Parathyroid adenoma (tissue), 2 donors: ENCODE data around the gene MAP3K7CL.

Source experiments
- H2AFZ ChIP-seq: fragments of 300-600 bp; sonication (generic); one replicate; pipeline ENCODE4 v1.7.0; 2017; ENCODE audit warnings: antibody characterized with exemption, mild to moderate bottlenecking
- H3K27ac ChIP-seq: fragments of 300-600 bp; sonication (generic); one replicate; pipeline ENCODE4 v1.7.0; 2017
- H3K27me3 ChIP-seq: fragments of 300-600 bp; sonication (generic); one replicate; pipeline ENCODE4 v1.7.0; 2017; ENCODE audit warnings: low read length; ENCODE audit not compliant: control insufficient read depth, insufficient read depth
- H3K36me3 ChIP-seq: fragments of 300-600 bp; sonication (generic); one replicate; pipeline ENCODE4 v1.7.0; 2017; ENCODE audit warnings: low read length; ENCODE audit not compliant: control insufficient read depth, insufficient read depth
- H3K4me1 ChIP-seq: fragments of 300-600 bp; sonication (generic); one replicate; pipeline ENCODE4 v1.7.0; 2017; ENCODE audit warnings: control low read depth
- H3K4me2 ChIP-seq: fragments of 300-600 bp; sonication (generic); one replicate; pipeline ENCODE4 v1.7.0; 2017; ENCODE audit warnings: low read length
- H3K4me3 ChIP-seq: fragments of 300-600 bp; sonication (generic); one replicate; pipeline ENCODE4 v1.7.0; 2017; ENCODE audit warnings: low read depth, low read length
- H3K79me2 ChIP-seq: fragments of 300-600 bp; sonication (generic); one replicate; pipeline ENCODE4 v1.7.0; 2017; ENCODE audit warnings: control low read depth
- H3K9ac ChIP-seq: fragments of 300-600 bp; sonication (generic); one replicate; pipeline ENCODE4 v1.7.0; 2017; ENCODE audit warnings: mild to moderate bottlenecking
- H3K9me3 ChIP-seq: fragments of 300-600 bp; sonication (generic); one replicate; pipeline ENCODE4 v1.7.0; 2017; ENCODE audit warnings: low read length; ENCODE audit not compliant: control insufficient read depth
- CTCF ChIP-seq: fragments of 300-600 bp; sonication (generic); IDR thresholded peaks from one replicate; pipeline ENCODE4 v1.7.0; 2017; ENCODE audit warnings: antibody characterized with exemption, mild to moderate bottlenecking
- donor health status: primary hyperparathyroidism.

Gene MAP3K7CL

DNA sequence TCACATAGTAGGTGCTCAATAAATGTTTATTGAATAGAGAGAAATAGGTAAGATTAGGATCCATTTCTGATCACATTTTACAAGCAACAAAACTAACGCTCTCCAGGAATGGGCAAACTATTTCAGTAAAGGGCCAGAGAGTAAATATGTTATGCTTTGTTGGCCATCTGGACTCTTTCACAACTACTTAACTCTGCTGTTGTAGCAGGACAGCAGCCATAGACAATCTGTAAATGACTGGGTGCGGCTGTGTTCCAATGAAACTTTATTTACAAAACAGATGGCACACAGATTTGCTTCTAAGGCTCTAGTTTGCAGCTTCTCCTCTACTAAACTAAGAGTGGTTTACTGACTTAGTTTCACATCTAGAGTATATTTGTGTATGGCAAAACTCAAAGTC is 85.3 kb downstream of the MAP3K7CL start:
- no peak overlapping the region for H3K4me3 ChIP-seq
- no peaks in the 10 kb centered on the region for H3K27me3 ChIP-seq
- H2AFZ ChIP-seq, result no peak overlapping the region
- no peaks in the 10 kb centered on the region for H3K36me3 ChIP-seq
- H3K9ac ChIP-seq, result no peak overlapping the region
- no peaks in the 10 kb centered on the region for H3K79me2 ChIP-seq
- no peak for TF ChIP-seq CTCF
- no peaks in the 10 kb centered on the region for H3K4me1 ChIP-seq
- H3K27ac ChIP-seq, result no peak overlapping the region
- no peaks in the 10 kb centered on the region for H3K9me3 ChIP-seq
- H3K4me2 ChIP-seq, result no peak overlapping the region

DNA sequence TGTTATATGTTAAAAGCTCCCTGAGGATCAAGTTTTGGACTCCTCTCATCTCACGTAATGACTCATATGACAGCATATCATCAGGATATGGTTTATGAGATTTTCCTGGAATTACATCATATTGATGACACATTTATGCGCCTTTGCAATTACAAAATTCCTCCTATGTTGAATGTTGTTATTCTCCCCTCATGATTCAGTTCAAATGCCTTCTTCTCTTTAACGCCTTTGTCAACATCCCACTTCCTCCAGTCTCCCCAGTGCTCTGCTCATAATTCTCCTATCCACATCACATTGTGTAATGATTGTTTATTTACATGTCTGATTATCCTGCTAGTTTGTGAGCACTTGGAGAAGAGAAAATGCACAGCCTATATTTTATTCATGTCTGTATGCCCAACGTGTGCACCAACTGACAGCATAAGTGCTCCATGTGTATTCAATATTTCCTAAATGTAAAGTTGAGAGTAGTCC is 87.4 kb downstream of the MAP3K7CL start:
- H3K27ac ChIP-seq, result no peak overlapping the region
- no peak overlapping the region for H3K9ac ChIP-seq
- no peak overlapping the region for H3K4me3 ChIP-seq
- TF ChIP-seq CTCF, result no peak
- no peaks in the 10 kb centered on the region for H3K79me2 ChIP-seq
- H3K4me2 ChIP-seq, result no peak overlapping the region
- no peaks in the 10 kb centered on the region for H3K4me1 ChIP-seq
- no peak overlapping the region for H2AFZ ChIP-seq
- H3K9me3 ChIP-seq, result no peaks in the 10 kb centered on the region
- no peaks in the 10 kb centered on the region for H3K27me3 ChIP-seq
- no peaks in the 10 kb centered on the region for H3K36me3 ChIP-seq

DNA sequence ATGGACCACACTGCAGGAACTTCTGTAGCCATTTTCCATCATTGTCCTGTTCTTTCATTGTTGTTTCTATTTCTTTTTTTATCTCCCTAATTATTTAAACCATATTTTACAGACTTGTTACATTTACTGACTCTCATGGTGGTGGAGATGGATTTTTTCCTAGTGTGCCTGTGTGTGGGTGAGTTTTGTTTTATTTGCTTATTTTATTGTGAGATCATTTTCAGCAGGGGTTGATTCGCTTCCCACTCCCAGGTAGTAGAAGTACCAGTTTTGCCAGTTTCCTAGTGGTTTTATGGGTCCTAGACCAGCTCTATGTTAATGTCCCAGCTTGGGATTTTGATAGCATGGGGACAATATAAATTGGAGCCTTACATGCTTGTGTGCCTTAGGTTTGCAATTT is 88.3 kb downstream of the MAP3K7CL start:
- Histone ChIP-seq H3K27ac (no peak overlapping the region), H3K4me3 (no peak overlapping the region), H3K79me2 (no peaks in the 10 kb centered on the region), H3K36me3 (no peaks in the 10 kb centered on the region), H3K4me2 (no peak overlapping the region), H3K9me3 (no peaks in the 10 kb centered on the region), H3K9ac (no peak overlapping the region), H3K27me3 (no peaks in the 10 kb centered on the region), H2AFZ (no peak overlapping the region), H3K4me1 (no peaks in the 10 kb centered on the region)
- no peak for TF ChIP-seq CTCF

DNA sequence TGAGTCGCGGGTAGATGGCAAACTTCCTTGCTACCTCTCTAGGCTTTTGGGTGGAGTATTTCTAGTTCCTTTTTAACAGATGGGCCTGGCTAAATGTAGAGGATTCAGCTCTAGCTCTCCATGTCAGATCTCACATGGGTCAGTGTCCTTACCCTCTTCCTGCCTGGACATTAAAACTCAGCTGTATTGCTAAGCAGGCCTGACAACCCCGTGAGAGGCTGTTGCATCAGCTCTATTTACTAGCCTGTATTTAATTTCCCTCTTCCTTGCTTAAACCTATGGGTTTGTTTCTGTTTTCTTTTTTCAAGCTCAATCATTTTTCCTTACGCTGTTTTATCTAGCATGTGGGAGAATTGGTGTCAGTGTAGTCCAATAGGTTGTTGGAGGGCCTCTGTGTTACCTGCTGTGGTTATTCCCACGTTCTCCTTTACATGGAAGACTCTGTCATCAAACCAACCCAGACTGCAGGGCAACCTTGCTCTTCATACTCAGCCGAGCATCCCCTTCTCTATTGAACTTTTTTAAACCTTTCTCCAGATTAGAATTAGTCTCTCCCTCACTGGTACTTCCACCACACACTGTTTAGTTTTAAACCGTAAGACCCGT is 88.8 kb downstream of the MAP3K7CL start:
- no peaks in the 10 kb centered on the region for H3K27me3 ChIP-seq
- H3K4me3 ChIP-seq, result no peak overlapping the region
- H3K9ac ChIP-seq, result no peak overlapping the region
- no peaks in the 10 kb centered on the region for H3K4me1 ChIP-seq
- H3K79me2 ChIP-seq, result no peaks in the 10 kb centered on the region
- no peak overlapping the region for H3K4me2 ChIP-seq
- no peaks in the 10 kb centered on the region for H3K9me3 ChIP-seq
- H3K27ac ChIP-seq, result no peak overlapping the region
- no peaks in the 10 kb centered on the region for H3K36me3 ChIP-seq
- TF ChIP-seq CTCF, result no peak
- no peak overlapping the region for H2AFZ ChIP-seq

DNA sequence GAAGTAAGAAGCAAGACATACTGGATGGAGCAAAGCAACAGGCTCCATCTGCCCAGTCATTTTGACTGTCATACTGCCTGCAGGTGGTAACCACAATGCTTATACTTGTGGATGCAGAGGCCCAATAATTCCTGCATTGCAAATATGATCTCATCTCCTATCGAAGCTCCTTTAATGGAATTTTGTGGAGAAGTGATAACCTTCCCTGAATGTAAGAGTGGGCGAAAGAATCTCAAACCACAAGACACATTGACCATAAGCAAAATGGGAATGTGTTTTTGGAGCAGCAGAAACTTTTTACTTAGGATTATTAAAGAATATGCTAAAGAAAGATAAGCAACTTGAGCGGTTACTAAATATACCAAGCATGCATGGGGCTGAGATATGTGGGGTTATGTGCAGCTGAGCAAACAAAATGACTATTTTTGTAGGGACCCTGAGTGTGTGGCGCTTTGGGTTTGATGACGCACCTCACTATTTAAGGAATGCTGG is 90.9 kb downstream of the MAP3K7CL start:
- Histone ChIP-seq H3K9ac (no peak overlapping the region), H3K4me2 (no peak overlapping the region), H3K27ac (no peak overlapping the region), H3K27me3 (no peaks in the 10 kb centered on the region), H3K4me1 (no peaks in the 10 kb centered on the region), H2AFZ (no peak overlapping the region), H3K9me3 (no peaks in the 10 kb centered on the region), H3K79me2 (no peaks in the 10 kb centered on the region), H3K4me3 (no peak overlapping the region), H3K36me3 (no peaks in the 10 kb centered on the region)
- TF ChIP-seq CTCF, result no peak
